CD1c-positive myeloid dendritic cell (primary cell): ENCODE results near the gene EHF.

Experiments used
- DNase-seq: peaks from one replicate; pipeline ENCODE4 v3.0.0-alpha.2; 2016; ENCODE audit errors: extremely low spot score

EHF gene

DNA sequence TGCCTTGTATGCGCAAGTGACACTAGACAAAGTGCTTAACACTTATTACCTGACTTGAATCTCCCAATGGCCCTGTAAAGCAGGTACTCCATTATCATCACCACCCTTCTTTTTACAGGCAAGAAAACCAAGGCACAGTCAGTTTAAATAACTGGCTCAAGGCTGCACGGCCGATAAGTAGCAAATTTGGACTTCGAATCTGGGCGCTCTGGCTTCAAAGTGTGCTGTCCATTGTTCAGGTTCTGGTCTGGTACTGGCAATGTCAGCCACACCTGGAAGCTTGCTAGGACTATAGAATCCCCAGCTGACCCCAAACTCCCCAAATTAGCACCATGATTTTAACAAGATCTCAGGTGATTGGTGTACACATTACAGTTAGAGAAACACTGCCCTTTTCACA is 19.3 kb upstream of the EHF start:
- DNase-seq: no peak

DNA sequence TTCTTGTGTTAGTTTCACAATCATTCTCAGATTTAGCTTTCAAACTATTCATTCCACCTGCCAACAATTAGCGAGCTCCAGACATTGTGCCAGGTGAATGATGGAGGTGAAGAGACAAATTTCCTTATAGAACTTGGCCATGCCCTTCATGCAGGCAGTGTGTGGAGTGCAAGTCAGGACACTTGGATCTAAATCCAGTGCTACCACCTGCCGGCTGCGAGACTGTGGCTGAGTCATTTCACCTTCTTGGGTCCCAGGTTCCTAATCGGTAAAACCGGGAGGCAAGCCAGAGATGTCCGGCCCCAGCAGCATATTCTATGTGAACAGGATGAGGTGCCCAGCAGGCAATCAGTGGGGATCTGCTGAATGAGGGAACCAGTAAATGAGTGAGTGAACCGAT is 18.6 kb upstream of the EHF start:
- DNase-seq: no peak

DNA sequence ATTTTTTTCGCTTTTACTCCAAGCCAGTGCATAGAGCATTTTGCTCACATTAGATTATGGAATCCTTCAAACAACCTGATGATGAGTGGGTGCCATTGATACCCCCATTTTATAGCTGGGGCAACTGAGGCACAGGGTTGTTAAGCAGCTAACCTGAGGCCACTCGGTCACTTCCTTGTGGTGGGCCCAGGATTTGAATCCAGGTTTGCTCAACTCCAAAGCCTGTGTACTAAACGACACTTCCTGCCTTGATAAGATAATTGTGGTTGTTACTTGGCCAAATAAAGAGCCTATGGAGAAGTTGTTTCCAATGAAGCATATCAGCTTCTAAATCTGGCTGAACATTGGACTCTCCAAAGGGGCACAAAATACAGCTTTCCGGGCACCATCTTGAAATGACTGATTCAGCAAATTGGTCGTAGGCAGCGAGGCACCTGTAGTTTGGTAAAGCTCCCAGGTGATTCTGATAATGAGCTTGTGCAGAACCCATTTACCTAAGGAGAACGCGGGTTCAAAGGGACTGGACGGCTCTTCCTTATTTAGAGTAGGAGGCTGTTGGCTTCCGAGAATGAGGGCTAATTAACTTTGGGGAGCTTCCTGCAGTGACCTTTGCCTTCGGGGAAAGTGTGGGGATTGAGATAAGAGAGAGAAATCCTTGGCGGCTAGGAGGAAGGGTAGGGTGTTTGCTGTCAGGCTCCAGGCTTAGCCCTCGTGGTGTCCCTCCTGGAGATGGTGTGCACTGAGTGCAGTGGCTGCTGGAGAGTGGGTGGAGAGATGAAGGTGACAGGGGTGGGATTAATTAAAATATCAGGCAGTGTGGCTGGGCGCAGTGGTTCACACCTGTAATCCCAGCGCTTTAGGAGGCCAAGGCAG is 17.5 kb upstream of the EHF start:
- no peak for DNase-seq

DNA sequence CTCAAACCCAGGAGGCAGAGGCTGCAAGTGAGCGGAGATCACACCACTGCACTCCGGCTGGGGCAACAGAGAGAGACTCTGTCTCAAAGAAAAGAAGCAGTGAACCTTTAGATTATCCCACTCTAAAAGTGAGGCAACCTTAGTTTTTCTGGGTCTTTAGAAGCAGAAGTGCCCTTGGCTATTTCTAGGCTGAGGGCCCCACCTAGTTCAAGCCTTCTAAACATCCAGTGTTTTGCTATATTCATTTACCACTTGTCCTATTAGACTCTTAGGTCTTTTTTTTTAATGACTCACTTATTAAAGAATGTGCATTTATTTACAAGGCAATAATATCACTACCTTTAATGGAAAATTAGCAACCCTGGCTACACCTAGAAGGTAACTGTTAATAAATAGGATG is 16.7 kb upstream of the EHF start:
- no peak for DNase-seq

DNA sequence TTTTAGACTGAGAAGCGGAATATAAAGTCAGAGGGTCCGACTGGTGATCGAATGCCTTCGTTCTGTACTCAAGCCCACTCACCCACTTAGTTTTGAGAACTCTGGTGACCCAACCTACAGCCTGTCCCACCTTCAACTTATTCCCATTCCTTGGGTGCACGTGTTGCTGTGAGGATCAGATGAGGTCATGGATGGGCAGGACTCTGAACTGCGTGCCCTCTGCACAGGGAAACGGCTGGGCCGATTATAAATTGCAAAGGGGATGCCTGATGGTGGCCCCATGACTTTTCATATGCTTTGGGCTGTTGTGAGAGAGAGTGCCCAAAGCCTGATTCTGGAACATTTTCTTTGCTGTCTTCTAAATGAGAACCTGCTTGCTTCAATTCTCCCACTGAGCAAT is 16.0 kb upstream of the EHF start:
- DNase-seq: no peak

DNA sequence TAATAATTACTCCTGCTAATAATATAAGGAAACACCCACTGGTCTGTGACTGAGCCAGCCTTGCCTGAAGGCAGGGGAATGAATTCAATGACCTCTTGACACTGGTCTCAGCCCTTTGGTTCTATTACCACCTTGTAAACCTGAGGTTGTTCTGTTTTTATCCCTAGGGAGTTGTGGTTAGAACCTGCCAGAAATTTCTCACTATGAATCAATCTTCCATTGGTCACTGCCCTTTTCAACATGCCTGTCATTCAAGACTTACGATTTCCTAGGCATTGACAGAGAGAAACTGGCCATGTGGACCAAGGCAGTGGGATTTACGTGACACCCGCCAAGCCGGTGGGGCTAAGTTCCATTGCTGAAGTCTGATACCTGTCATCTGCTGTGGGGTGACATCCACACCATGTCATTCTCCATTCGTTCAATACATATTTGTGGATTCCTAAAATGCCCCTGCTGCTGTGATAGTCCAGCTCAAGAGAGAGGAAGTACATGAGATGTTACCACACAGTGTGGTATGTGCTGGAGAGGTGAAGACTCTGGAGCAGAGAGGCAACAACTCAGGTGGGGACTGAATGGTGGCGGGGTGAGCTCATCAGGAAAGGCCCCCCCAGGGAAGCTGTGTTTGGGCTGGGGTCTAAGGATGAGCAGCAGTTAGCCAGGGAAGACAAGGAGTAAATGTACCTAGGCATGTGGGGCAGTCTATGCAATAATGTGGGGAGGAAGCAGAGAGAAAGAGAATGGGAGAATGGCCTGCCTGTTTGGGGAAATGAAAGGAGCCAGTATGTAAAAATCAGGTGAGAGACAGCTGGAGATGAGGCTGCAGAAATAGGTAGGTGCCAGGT is 15.2 kb upstream of the EHF start:
- DNase-seq: no peak

DNA sequence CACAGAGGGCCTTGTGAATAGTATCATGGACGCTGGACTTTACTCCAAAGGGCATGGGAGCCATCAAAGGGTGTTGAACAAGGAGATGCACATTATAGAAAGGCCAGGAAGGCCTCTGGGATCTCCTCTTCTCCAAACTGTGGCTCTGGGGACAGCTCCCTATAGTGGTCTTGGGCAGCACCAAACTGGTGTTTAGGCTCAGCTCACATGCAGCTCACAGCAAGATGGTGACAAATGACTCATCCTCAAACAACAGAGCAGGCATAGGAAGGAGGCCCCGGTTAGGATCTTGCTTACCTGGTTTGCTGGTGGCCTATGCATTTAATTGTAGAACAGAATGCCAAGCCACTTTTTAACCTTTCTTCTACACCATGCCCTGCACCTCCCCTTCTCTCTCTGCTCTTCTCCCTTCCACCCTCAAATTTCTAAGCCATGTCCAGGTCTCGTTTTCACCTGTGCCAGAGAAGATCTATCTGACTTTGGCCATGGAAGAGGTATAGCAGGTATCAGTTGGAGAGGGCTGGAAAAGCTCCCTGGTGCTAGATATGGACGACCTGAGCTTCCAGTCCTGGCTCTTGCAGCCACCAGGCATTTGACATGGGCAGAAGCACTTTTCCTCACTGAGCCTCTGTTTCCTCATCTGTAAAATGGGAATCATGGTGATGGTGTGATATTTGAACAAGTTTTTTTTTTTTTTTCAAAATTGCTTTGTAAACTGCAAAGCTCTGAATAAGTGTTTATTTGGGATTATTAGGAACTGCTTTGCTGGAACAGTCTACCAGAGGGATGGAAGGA is 14.4 kb upstream of the EHF start:
- DNase-seq: no peak

DNA sequence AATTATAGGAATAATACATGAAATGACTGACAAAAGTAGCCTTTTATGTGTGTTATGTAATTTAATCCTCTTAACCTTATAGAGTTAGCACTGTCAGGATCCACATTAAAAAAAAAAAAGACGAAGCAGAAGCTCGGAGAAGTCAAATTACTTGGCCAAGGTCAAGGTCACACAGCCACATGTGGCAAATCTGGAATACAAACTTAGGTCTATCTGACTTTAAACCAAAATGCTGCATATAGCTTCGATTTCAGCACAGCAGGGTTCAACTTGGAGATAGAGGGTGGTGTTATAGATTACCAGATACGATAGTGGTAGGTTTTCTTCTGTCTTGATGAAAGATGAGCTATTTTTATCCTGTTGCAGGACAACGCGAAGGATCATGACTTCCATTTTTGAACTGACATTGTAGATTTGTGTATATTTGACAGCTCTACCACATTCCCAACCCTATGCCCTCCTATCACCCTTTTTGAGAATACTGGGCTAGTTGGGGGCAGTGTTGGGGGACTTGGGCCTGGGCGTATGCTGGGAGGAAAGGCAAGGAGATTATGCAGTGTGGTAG is 11.6 kb upstream of the EHF start:
- no peak for DNase-seq

DNA sequence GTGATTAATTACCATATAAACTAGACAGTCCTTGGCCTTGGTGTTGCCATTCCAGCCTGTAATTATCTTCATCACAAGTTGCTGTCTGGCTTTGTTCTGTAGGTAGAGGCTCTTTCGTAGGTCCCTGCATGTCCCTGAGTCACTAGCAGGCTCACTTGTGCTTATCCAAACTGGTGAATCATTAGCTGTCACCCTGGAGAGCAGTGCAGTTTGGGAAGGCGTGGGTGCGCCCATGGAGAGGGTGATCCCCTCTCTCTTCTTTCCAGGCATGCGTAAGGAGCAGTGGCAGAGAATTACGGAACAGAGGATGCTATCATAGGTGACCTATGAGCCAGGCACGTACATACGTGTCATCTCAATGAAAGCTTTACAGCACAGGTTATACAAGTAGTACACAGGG is 11.0 kb upstream of the EHF start:
- no peak for DNase-seq

DNA sequence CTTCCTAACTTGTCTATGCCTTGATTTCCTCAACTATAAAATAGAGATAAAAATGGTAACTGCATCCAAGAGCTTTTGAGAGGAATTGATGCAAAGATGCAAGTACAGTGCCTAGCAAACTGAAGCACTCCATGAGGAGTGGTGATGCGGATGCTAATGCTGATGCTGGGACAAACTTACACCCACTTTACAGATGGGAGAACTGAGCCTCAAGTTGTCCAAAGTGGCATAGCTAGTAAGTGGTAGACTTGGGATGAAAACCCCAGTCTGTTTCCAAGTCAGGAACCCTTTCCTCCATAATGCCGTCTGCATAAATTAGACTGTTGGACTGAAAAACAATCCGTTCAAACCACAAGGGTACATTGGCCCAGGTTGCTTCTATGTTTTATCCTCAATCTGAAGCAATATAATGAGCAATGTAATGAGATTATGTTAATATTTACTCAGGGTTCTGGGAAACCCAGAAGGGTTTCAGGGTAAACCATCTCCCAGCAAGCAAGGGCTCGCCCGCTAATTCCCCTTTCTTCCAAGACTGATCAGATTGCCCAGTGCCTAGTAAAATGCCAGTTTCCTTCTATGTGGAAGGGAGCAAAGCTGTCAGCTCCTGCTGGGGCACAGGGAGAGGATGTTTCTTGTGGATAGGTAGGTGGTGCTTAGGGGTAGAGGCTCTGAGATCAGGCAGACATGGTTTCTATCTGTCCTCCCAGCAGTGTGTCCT is 10.4 kb upstream of the EHF start:
- no peak for DNase-seq

DNA sequence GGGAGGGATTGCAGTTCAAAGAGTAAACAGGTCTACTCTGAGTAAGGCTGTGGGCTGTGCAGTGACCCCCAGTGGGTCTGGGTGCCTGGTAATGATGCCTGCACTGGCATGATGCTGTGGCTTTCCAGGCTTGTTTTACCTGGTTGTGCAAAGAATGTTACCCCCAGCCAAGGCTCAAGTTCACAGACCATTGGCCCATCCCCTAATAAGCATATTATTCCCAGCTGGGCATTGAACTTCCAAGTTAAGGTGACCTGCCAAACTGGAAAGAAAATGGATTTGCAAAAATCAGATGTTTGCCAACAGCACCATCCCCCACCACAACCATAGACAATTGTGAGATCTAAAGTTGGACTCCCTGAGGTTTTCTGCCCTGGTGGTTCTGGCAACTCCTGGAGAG is 7.9 kb upstream of the EHF start:
- DNase-seq: no peak

DNA sequence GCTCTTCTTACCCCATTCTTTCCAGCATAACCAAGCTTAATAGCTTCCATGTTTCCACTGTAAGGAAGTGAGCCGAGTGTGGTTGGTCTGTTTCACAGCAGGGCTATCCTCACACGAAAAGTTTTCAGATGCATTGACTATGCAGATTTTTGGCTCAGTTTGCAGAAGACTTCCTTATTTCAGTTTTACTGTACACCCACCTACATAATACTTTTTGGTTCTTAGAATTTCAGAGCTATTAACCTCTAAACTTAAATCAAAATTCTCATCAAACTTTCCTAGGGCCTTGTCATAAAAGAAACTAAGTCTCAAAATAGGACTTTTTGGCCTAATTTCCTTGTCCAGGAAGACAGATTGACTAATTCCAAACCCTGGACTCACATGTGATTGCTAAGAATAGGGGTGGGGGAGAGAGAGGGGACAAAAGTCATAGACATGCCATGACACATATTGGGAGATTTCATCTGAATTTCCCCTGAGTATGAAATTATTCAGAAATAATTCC is 7.3 kb upstream of the EHF start:
- peak; percentile 92 for DNase-seq

DNA sequence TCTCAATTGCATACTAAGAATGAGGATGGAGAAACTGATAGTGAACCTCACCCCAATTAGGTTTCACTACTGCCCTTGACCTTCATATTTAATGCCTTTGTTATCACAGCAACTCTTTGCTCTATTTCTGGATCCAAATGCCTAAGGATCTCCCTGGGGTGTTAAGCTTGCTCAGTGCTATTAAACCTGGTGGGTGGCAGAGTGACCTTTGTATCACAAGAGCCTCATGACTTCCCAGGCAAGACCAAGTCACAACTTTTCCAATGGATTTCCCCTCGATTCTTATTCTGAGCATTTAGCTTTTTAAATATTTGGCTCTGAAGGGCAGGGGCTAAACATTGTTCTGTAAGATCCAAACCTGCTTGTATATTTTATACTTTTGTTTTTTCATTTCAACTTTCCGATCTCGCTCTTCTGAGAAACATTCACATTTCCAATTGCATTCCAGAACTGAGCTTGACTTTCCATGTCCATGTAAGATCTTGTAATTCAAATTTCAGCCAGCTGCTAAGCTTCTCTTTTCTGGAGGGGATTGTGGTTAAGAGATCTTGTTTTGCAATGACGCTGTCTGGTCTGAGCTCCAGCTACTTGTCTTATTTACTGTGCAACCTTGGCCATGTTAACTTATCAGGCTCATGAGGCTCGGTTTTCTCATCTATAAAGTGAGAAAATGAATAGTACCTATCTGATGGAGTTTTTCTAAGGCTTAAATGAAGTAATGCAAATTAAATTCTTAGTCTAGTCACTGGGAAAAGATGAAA is 6.4 kb upstream of the EHF start:
- peak; percentile 85 for DNase-seq

DNA sequence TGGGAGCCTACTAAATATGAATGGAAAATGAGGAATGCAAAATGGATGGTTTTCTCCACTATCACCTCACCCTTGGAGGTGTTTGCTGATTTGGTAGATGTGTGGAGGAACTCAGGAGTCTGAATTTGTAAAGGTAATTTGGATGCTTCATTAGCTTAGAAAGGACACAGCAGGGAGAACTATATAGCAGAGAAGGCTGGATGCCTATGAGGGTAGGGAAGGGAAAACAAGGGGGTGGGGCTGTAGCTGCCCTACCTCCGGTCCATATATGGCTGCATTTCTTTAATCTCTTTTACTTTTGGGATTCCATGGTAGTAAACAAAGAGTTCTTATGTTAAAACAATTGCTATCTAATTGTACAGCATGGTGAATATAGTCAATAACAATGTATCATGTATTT is 4.8 kb upstream of the EHF start:
- DNase-seq: no peak

DNA sequence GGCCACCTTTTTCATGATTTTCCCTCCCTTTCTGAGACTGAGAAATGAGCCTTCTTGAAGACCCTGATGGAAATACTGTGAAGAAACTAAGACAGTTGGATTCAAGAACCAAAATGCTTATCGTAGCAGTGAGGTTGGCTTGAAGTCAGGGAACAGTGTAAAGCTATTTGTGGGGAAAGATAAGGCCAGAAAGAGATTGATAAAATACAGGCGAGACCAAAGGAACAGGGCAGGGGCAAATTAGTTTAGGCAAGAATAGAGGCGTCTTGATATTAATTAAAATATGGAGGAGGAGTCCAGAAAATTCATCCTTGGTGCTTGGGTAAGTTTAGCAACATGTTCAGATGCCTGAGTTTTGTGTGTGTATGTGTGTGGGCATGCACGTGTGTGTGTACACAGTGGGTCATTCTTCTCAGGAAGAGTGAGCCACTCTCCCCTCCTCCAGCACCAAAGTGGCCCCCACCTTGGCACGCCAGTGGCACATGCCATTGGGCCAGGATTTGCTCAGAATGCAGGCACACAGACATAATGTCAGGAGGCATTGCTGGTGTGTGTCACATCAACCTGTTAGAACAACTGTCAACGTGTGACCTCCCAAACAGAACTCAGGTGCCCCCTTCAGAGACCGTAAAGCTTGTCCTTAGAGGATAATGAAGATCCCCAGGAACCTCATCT is 3.9 kb upstream of the EHF start:
- no peak for DNase-seq

DNA sequence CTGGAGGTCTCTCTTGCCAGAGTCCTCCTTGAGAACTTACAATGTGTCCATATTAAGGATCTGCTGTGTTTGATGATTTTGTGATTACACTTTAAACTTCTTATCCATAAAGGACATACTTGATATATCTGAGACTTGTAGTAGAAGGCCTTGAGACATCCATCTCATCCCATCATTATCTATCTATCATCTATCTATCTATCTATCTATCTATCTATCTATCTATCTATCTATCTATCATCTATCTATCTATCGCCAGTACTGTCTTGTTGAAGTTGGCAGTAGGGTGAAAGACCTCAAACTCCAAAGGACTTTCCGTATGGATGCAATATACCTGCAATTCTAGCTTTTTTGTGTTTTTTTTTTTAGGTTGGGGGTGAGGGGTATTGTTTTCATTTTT is 2.5 kb upstream of the EHF start:
- DNase-seq: no peak

DNA sequence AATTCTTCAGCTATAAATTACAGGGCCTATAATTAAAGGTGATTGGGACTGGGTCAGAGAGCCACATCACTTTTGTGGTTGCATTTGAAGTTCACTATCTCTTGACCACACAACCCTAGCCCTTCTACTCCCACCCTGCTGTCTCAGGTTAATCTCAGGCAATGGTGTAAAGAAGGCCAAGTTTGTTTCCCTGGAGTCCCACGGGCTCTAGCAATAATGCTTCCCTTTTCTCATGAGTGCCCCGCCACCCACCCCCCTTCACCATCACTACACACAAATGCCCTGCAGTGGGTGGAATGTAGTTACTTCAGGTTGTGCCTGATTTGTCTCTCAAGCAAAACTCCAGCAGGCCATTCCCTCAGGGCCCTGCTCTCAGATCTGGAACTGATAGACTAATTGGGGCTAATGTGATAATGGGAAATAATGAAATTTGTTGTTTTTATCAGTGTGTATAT is 1.8 kb upstream of the EHF start:
- peak; percentile 70 for DNase-seq

DNA sequence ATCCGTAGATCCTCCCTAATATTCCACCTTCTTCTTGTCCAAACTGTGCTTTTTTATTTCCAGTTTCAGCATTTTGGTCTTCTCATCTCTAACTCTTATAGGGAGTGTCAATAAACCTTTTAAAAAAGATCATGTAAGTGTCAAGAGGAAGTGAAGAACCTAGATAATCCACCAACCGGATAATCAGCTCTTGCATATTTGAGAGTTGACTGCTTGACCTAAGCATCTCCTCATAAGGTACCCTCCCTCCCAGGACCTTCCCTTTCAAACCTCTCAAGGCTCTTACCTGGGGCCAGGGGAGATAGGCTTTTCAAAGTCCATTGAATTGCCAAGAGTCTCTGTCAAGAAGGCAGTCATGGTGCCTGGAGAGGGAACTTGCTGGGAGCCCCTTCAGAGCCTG is 691 bp upstream of the EHF start:
- DNase-seq: no peak

DNA sequence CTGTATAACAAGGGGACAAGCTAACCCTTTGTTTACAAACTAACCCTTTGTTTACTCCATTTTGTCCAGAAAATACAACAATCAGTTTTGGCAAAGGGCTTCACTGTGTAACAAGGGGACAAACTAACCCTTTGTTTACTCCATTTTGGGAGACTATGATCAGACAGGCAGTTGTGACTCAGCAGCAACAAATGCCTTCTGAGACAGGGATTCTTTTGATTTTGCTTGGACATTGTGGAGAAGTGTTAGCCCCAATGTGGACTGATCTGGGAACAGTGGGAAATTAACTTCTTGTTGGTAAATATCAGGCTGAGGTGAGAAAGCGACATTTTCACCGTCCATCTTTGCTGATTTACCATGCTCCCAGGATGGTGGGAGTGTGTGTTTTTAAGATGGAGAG is 983 bp downstream of the EHF start:
- DNase-seq: no peak

DNA sequence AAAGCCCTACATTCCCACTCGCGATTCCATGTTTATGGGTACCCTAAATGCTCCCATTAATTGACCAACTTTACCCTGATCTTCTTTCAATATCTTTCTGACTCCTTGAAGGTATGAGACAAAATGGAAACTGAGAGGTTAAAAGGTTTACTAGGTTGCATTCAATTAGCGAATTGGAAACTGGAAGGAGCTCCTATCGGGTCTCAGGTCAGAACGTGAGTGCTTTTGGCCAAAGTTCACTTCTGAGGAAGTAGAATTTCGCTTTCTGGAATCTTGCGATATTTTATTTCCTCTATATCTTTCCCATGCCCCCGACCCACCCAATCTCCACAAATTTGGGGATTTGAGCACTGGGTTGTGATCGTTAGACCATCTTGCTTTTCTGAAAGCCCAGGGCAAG is 2.6 kb downstream of the EHF start:
- no peak for DNase-seq
